MCF 10A (cell line): ENCODE measurements around the gene TBC1D17. TPM values are rescaled to one million over a fixed set of nuclear protein-coding genes. Genes with fewer than 3 reads are reported as not detected.

Source experiments
- BruUV-seq: library from RNA; stranded (reverse); fragments of 400-500 nt; replicated peaks from 2 replicates; lab custom pipeline; 2021; lab: Mats Ljungman, UMichigan
- CTCF ChIA-PET: fragments of 300-600 bp; sonication (Branson Sonifier 250); formaldehyde crosslinking; extraction: SDS; loops from one replicate; lab custom pipeline; 2021; ENCODE audit warnings: antibody characterized with exemption, inconsistent platforms; lab: Yijun Ruan, JAX
- POLR2A ChIA-PET: fragments of 300-600, 350-650 bp; sonication (Branson Sonifier 250); formaldehyde crosslinking; extraction: SDS; loops from one replicate; lab custom pipeline; 2020; ENCODE audit warnings: antibody characterized with exemption, inconsistent platforms; lab: Yijun Ruan, JAX
- DNase-seq: peaks from one replicate; pipeline ENCODE4 v3.0.0-alpha.2; 2018; ENCODE audit not compliant: unreplicated experiment
- H3K27ac Mint-ChIP-seq: one replicate; pipeline ENCODE4 v1.8.0; 2022; ENCODE audit warnings: mild to moderate bottlenecking, low read depth, mixed read lengths; ENCODE audit not compliant: unreplicated experiment
- H3K27me3 Mint-ChIP-seq: one replicate; pipeline ENCODE4 v1.8.0; 2022; ENCODE audit warnings: mixed read lengths; ENCODE audit not compliant: insufficient read depth, unreplicated experiment
- H3K36me3 Mint-ChIP-seq: one replicate; pipeline ENCODE4 v1.8.0; 2022; ENCODE audit warnings: mild to moderate bottlenecking, moderate library complexity, mixed read lengths; ENCODE audit not compliant: insufficient read depth, unreplicated experiment
- H3K4me1 Mint-ChIP-seq: one replicate; pipeline ENCODE4 v1.8.0; 2022; ENCODE audit warnings: mixed read lengths; ENCODE audit not compliant: insufficient read depth, unreplicated experiment
- H3K4me3 Mint-ChIP-seq: one replicate; pipeline ENCODE4 v1.8.0; 2022; ENCODE audit warnings: mild to moderate bottlenecking, moderate library complexity, mixed read lengths; ENCODE audit not compliant: unreplicated experiment
- H3K9me3 Mint-ChIP-seq: one replicate; pipeline ENCODE4 v1.8.0; 2022; ENCODE audit warnings: mixed read lengths; ENCODE audit not compliant: unreplicated experiment
- CTCF ChIP-seq: fragments of 200-600 bp; IDR thresholded peaks from one replicate; pipeline ENCODE4 v1.8.0; 2022; ENCODE audit warnings: antibody characterized with exemption, mild to moderate bottlenecking; ENCODE audit not compliant: unreplicated experiment
- intact Hi-C: fragments of 100-400 bp; cut with micrococcal nuclease; formaldehyde crosslinking; loops from 2 replicates; pipeline ENCODE4 v1.14.1; 2022
- total RNA-seq: library from RNA; stranded (reverse); gene quantifications from 2 replicates; pipeline ENCODE4 v1.2.3, GENCODE V29; 2022

Gene TBC1D17
- total RNA-seq, 1 experiment from 2014 or later, result 25.5 TPM

- DNase-seq, result no peak
- no TSS peak for BruUV-seq
- H3K4me1 Mint-ChIP-seq, result peaks cover 7% of the 10 kb centered on the region
- no peak for TF ChIP-seq CTCF
- no peak overlapping the region for H3K4me3 Mint-ChIP-seq
- intact Hi-C loops, result no loop called here
- H3K9me3 Mint-ChIP-seq, result no peaks in the 10 kb centered on the region
- H3K36me3 Mint-ChIP-seq, result peaks cover 25% of the 10 kb centered on the region
- CTCF ChIA-PET, result no interaction called here
- no peak overlapping the region for H3K27ac Mint-ChIP-seq
- H3K27me3 Mint-ChIP-seq, result no peaks in the 10 kb centered on the region
- POLR2A ChIA-PET, result interaction anchor here (0.7 kb wide), 1 partner anchor 24 kb away, joined by 3 read pairs; no protein-coding TSS in a partner anchor
Measured at GRCh38 chr19:49843265-49843664, 34.2 kb upstream of the TBC1D17 start.

- no peak for TF ChIP-seq CTCF
- no TSS peak for BruUV-seq
- Mint-ChIP-seq H3K4me3 (no peak overlapping the region), H3K27ac (no peak overlapping the region), H3K27me3 (no peaks in the 10 kb centered on the region), H3K36me3 (peaks cover 18% of the 10 kb centered on the region), H3K9me3 (peaks cover 6% of the 10 kb centered on the region), H3K4me1 (peaks cover 14% of the 10 kb centered on the region)
- intact Hi-C loops, result no loop called here
- no peak for DNase-seq
- ChIA-PET POLR2A (interaction anchor here (0.7 kb wide), 1 partner anchor 206 kb away, joined by 3 read pairs; no protein-coding TSS in a partner anchor), CTCF (interaction anchor here (0.7 to 1.2 kb wide), 3 partner anchors 21 to 43 kb away, joined by 3 read pairs; no protein-coding TSS in a partner anchor)
Measured at GRCh38 chr19:49844138-49845095, 33.1 kb upstream of the TBC1D17 start.

GRCh38 chr19:49845414-49845813 lies 32.1 kb upstream of the TBC1D17 start:
- intact Hi-C loops, result no loop called here
- no peak for TF ChIP-seq CTCF
- Mint-ChIP-seq H3K27ac (no peak overlapping the region), H3K36me3 (peaks cover 10% of the 10 kb centered on the region), H3K9me3 (peaks cover 6% of the 10 kb centered on the region), H3K4me3 (no peak overlapping the region), H3K4me1 (peaks cover 19% of the 10 kb centered on the region), H3K27me3 (no peaks in the 10 kb centered on the region)
- no TSS peak for BruUV-seq
- no peak for DNase-seq
- ChIA-PET CTCF (interaction anchor here (1.2 kb wide), 1 partner anchor 42 kb away, joined by 3 read pairs; no protein-coding TSS in a partner anchor), POLR2A (interaction anchor here (0.6 kb wide), 1 partner anchor 32 kb away, joined by 4 read pairs; the partner anchor contains the start of genes AKT1S1 and TBC1D17)

GRCh38 chr19:49846408-49846807 lies 31.1 kb upstream of the TBC1D17 start:
- BruUV-seq, result no TSS peak
- intact Hi-C loops, result no loop called here
- Mint-ChIP-seq H3K36me3 (peaks cover 4% of the 10 kb centered on the region), H3K27me3 (no peaks in the 10 kb centered on the region), H3K4me3 (no peak overlapping the region), H3K9me3 (peaks cover 6% of the 10 kb centered on the region), H3K27ac (no peak overlapping the region), H3K4me1 (peaks cover 16% of the 10 kb centered on the region)
- ChIA-PET POLR2A (no interaction called here), CTCF (interaction anchor here (0.6 to 0.9 kb wide), 2 partner anchors 161 to 176 kb away, joined by 3 to 4 read pairs; no protein-coding TSS in a partner anchor)
- TF ChIP-seq CTCF, result no peak
- DNase-seq, result no peak
